MCF 10A (cell line): Measurements from ENCODE around the gene FGF14. TPM values are rescaled to one million over a fixed set of nuclear protein-coding genes. Genes with fewer than 3 reads are reported as not detected.

Experiments
- BruUV-seq: library from RNA; stranded (reverse); fragments of 400-500 nt; replicated peaks from 2 replicates; lab custom pipeline; 2021; lab: Mats Ljungman, UMichigan
- CTCF ChIA-PET: fragments of 300-600 bp; sonication (Branson Sonifier 250); formaldehyde crosslinking; extraction: SDS; loops from one replicate; lab custom pipeline; 2021; ENCODE audit warnings: antibody characterized with exemption, inconsistent platforms; lab: Yijun Ruan, JAX
- POLR2A ChIA-PET: fragments of 300-600, 350-650 bp; sonication (Branson Sonifier 250); formaldehyde crosslinking; extraction: SDS; loops from one replicate; lab custom pipeline; 2020; ENCODE audit warnings: antibody characterized with exemption, inconsistent platforms; lab: Yijun Ruan, JAX
- DNase-seq: peaks from one replicate; pipeline ENCODE4 v3.0.0-alpha.2; 2018; ENCODE audit not compliant: unreplicated experiment
- H3K27ac Mint-ChIP-seq: one replicate; pipeline ENCODE4 v1.8.0; 2022; ENCODE audit warnings: mild to moderate bottlenecking, low read depth, mixed read lengths; ENCODE audit not compliant: unreplicated experiment
- H3K27me3 Mint-ChIP-seq: one replicate; pipeline ENCODE4 v1.8.0; 2022; ENCODE audit warnings: mixed read lengths; ENCODE audit not compliant: insufficient read depth, unreplicated experiment
- H3K36me3 Mint-ChIP-seq: one replicate; pipeline ENCODE4 v1.8.0; 2022; ENCODE audit warnings: mild to moderate bottlenecking, moderate library complexity, mixed read lengths; ENCODE audit not compliant: insufficient read depth, unreplicated experiment
- H3K4me1 Mint-ChIP-seq: one replicate; pipeline ENCODE4 v1.8.0; 2022; ENCODE audit warnings: mixed read lengths; ENCODE audit not compliant: insufficient read depth, unreplicated experiment
- H3K4me3 Mint-ChIP-seq: one replicate; pipeline ENCODE4 v1.8.0; 2022; ENCODE audit warnings: mild to moderate bottlenecking, moderate library complexity, mixed read lengths; ENCODE audit not compliant: unreplicated experiment
- H3K9me3 Mint-ChIP-seq: one replicate; pipeline ENCODE4 v1.8.0; 2022; ENCODE audit warnings: mixed read lengths; ENCODE audit not compliant: unreplicated experiment
- intact Hi-C: fragments of 100-400 bp; cut with micrococcal nuclease; formaldehyde crosslinking; loops from 2 replicates; pipeline ENCODE4 v1.14.1; 2022
- total RNA-seq: library from RNA; stranded (reverse); gene quantifications from 2 replicates; pipeline ENCODE4 v1.2.3, GENCODE V29; 2022
- TF ChIP-seq, protein P1 (sequence below): fragments of 200-600 bp; IDR thresholded peaks from one replicate; pipeline ENCODE4 v1.8.0; 2022; ENCODE audit warnings: antibody characterized with exemption, mild to moderate bottlenecking; ENCODE audit not compliant: unreplicated experiment

The FGF14 gene
- total RNA-seq, 1 experiment from 2014 or later, result not detected

DNA sequence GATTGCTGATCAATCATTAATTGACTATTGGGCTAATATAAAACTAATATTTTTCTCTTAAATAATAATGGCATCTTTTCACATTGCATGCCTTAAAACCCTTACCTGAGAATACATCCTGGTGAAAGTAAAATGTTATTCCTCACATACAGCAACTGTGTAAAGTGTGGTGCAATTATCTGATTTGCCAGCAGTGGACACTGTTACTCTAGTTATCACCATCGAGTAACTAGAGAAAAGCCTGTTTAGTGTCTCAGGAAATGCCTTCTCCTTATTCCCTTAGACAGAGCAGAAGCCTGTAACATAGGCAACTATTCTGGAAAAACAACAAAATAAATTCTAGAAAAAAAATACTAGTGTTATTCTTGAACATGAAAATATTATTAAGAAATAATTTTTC lies 459.8 kb downstream of the FGF14 start:
- intact Hi-C loops, result loop anchor here (1.0 to 5.0 kb wide), 5 partner anchors 147 to 614 kb away; no protein-coding TSS in a partner anchor
- no peaks in the 10 kb centered on the region for H3K36me3 Mint-ChIP-seq
- no peaks in the 10 kb centered on the region for H3K9me3 Mint-ChIP-seq
- peaks cover 40% of the 10 kb centered on the region for H3K27me3 Mint-ChIP-seq
- BruUV-seq, result no TSS peak
- ChIA-PET CTCF (interaction anchor here (0.6 to 1.7 kb wide), 25 partner anchors 9 to 797 kb away, joined by 3 to 34 read pairs (median 3); no protein-coding TSS in a partner anchor), POLR2A (no interaction called here)
- no peak overlapping the region for H3K27ac Mint-ChIP-seq
- TF ChIP-seq, protein P1, sequence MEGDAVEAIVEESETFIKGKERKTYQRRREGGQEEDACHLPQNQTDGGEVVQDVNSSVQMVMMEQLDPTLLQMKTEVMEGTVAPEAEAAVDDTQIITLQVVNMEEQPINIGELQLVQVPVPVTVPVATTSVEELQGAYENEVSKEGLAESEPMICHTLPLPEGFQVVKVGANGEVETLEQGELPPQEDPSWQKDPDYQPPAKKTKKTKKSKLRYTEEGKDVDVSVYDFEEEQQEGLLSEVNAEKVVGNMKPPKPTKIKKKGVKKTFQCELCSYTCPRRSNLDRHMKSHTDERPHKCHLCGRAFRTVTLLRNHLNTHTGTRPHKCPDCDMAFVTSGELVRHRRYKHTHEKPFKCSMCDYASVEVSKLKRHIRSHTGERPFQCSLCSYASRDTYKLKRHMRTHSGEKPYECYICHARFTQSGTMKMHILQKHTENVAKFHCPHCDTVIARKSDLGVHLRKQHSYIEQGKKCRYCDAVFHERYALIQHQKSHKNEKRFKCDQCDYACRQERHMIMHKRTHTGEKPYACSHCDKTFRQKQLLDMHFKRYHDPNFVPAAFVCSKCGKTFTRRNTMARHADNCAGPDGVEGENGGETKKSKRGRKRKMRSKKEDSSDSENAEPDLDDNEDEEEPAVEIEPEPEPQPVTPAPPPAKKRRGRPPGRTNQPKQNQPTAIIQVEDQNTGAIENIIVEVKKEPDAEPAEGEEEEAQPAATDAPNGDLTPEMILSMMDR, result peak; percentile 77
- no peak overlapping the region for H3K4me3 Mint-ChIP-seq
- H3K4me1 Mint-ChIP-seq, result no peaks in the 10 kb centered on the region
- DNase-seq, result peak; percentile 65

DNA sequence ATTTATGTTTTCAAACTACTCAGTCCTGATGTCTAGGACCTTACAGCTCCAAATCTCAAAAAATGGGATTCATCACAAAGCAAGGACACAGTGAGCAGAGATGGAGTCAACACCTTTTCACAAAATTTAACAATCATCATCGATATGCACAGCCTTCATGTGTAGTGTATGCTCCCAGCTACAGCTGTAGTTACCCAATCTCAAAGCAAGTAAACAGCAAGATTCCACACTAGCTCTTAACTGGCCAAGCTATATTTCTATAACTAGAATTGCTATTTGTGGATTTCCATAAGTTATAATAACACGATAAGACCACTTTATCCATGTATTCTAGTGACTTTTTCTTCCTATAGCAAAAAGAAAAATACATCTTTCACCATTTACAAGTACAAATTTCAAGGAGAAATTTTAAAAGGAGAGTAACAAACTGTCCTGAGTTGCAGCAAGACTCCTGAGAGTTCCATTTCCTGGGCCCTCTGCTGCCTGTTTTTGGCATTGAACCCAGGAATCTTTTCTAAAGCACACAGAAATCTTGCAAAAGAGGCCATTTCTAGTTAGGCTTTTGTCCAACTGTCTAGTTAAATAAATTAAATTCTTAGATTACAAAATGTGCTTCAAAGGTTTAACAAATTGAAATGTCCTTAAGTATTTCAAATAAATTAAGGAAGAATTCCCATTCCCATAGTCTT lies 460.6 kb downstream of the FGF14 start:
- BruUV-seq, result no TSS peak
- ChIA-PET CTCF (interaction anchor here (0.6 to 3.3 kb wide), 4 partner anchors 13 to 798 kb away, joined by 3 to 19 read pairs (median 4); no protein-coding TSS in a partner anchor), POLR2A (no interaction called here)
- H3K27me3 Mint-ChIP-seq, result peaks cover 48% of the 10 kb centered on the region
- H3K4me1 Mint-ChIP-seq, result no peaks in the 10 kb centered on the region
- no peaks in the 10 kb centered on the region for H3K9me3 Mint-ChIP-seq
- no peak overlapping the region for H3K4me3 Mint-ChIP-seq
- intact Hi-C loops, result loop anchor here (1.0 to 5.0 kb wide), 3 partner anchors 155 to 796 kb away; no protein-coding TSS in a partner anchor
- H3K36me3 Mint-ChIP-seq, result no peaks in the 10 kb centered on the region
- peak; percentile 31 for DNase-seq
- TF ChIP-seq, protein P1, result peak; percentile 31
- no peak overlapping the region for H3K27ac Mint-ChIP-seq

DNA sequence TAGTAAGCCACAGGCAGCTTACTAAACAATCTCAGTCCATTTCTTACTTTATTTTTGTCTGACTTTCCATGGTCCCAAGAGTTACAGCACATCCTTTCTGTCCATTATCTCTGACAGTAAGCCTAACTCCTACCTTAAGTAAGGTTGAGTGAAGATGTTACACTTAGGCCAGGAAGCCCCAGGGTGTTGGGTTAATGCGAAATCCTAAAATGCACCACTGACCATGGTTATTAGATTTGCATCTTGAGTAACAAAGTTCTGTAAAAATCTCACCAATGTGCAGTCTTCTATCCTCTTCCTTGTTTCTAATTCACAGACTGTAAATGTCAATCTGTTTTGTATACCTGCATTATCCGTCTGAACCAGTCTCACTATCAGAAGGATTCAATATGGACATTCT lies 462.5 kb downstream of the FGF14 start:
- no peak overlapping the region for H3K4me3 Mint-ChIP-seq
- POLR2A ChIA-PET, result no interaction called here
- peaks cover 67% of the 10 kb centered on the region for H3K27me3 Mint-ChIP-seq
- H3K9me3 Mint-ChIP-seq, result no peaks in the 10 kb centered on the region
- no peaks in the 10 kb centered on the region for H3K4me1 Mint-ChIP-seq
- TF ChIP-seq, protein P1, result no peak
- intact Hi-C loops, result no loop called here
- no TSS peak for BruUV-seq
- H3K36me3 Mint-ChIP-seq, result no peaks in the 10 kb centered on the region
- no peak overlapping the region for H3K27ac Mint-ChIP-seq
- CTCF ChIA-PET, result interaction anchor here (0.7 to 3.3 kb wide), 4 partner anchors 15 to 616 kb away, joined by 3 to 19 read pairs (median 3); no protein-coding TSS in a partner anchor
- no peak for DNase-seq

DNA sequence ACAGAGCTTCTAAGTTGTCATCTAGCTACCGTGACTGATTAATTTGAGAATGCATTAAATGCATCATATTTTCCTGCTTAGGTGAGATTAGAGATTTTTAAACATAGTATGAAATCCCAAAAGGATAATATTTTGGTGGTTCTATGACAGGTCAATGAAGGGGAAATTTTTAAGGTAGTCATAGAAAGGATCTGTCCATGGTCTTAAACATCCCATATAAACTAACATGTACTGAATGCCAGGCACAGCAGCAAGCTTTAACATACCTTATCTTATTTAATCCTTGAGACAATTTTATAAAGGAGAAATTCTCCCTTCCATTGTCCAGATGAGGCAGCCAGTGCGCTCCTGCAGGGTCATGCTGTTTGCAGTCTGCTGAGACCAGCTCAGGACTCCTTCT lies 466.0 kb downstream of the FGF14 start:
- POLR2A ChIA-PET, result no interaction called here
- TF ChIP-seq, protein P1, result no peak
- Mint-ChIP-seq H3K4me3 (no peak overlapping the region), H3K27me3 (peaks cover 93% of the 10 kb centered on the region), H3K4me1 (no peaks in the 10 kb centered on the region), H3K27ac (no peak overlapping the region), H3K9me3 (no peaks in the 10 kb centered on the region), H3K36me3 (no peaks in the 10 kb centered on the region)
- BruUV-seq, result no TSS peak
- intact Hi-C loops, result no loop called here
- no peak for DNase-seq
- CTCF ChIA-PET, result interaction anchor here (0.6 to 1.3 kb wide), 2 partner anchors 98 to 620 kb away, joined by 3 to 6 read pairs; no protein-coding TSS in a partner anchor
